RWPE1 (cell line): ENCODE data around the gene DNAJC22.

Source experiments
- CTCF ChIA-PET: fragments of 350-600 bp; sonication (Branson Sonifier 250); formaldehyde crosslinking; extraction: SDS; loops from one replicate; lab custom pipeline; 2021; lab: Yijun Ruan, JAX
- POLR2A ChIA-PET: fragments of 400-600 bp; formaldehyde crosslinking; extraction: SDS; loops from one replicate; lab custom pipeline; 2020; ENCODE audit warnings: antibody characterized with exemption; ENCODE audit not compliant: low non-redundant PET; lab: Yijun Ruan, JAX
- DNase-seq: peaks from one replicate; pipeline ENCODE4 v3.0.0; 2012; ENCODE audit warnings: low spot score
- H3K27ac ChIP-seq: fragments of 450-650 bp; 2 replicates; pipeline ENCODE4 v1.5.1; 2017
- TF ChIP-seq, protein P1 (sequence below): fragments of 450-650 bp; conservative IDR thresholded peaks from 2 replicates; pipeline ENCODE4 v1.5.1; 2017; ENCODE audit warnings: low read depth, mild to moderate bottlenecking

DNAJC22 gene

GRCh38 chr12:49323524-49324097 is 23.1 kb upstream of the DNAJC22 start:
- no peak for DNase-seq
- H3K27ac ChIP-seq = peak overlapping the region; percentile 78
- TF ChIP-seq, protein P1, sequence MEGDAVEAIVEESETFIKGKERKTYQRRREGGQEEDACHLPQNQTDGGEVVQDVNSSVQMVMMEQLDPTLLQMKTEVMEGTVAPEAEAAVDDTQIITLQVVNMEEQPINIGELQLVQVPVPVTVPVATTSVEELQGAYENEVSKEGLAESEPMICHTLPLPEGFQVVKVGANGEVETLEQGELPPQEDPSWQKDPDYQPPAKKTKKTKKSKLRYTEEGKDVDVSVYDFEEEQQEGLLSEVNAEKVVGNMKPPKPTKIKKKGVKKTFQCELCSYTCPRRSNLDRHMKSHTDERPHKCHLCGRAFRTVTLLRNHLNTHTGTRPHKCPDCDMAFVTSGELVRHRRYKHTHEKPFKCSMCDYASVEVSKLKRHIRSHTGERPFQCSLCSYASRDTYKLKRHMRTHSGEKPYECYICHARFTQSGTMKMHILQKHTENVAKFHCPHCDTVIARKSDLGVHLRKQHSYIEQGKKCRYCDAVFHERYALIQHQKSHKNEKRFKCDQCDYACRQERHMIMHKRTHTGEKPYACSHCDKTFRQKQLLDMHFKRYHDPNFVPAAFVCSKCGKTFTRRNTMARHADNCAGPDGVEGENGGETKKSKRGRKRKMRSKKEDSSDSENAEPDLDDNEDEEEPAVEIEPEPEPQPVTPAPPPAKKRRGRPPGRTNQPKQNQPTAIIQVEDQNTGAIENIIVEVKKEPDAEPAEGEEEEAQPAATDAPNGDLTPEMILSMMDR = no peak
- ChIA-PET POLR2A (no interaction called here), CTCF (interaction anchor here (0.6 to 2.0 kb wide), 5 partner anchors 8 to 397 kb away, joined by 3 to 15 read pairs (median 4); no protein-coding TSS in a partner anchor)

DNA sequence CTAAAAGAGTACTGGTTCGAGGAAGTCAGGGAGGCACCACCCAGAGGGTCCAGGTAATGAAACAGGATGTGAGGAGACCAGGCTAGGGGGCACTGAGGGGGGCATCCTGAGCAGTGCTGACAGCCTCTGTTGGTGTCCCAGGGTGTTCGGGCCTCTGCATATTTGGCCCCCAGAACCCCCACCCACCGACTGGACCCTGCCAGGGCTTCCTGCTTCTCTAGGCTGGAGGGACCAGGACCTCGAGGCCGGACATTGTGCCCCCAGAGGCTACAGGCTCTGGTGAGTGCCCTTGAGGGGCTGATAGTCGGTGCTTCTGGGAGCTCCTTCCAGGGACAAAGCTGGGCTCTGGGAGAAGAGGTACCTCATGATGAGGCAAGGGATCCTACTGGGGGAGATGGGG is 21.1 kb upstream of the DNAJC22 start:
- CTCF ChIA-PET = no interaction called here
- peak overlapping the region; percentile 49 for H3K27ac ChIP-seq
- TF ChIP-seq, protein P1 = no peak
- POLR2A ChIA-PET = no interaction called here
- DNase-seq = no peak

- no peak overlapping the region for H3K27ac ChIP-seq
- no peak for DNase-seq
- TF ChIP-seq, protein P1 = no peak
- CTCF ChIA-PET = no interaction called here
- POLR2A ChIA-PET = no interaction called here
These were observed 19.3 kb upstream of the DNAJC22 start for GRCh38 chr12:49327368-49327767.

DNA sequence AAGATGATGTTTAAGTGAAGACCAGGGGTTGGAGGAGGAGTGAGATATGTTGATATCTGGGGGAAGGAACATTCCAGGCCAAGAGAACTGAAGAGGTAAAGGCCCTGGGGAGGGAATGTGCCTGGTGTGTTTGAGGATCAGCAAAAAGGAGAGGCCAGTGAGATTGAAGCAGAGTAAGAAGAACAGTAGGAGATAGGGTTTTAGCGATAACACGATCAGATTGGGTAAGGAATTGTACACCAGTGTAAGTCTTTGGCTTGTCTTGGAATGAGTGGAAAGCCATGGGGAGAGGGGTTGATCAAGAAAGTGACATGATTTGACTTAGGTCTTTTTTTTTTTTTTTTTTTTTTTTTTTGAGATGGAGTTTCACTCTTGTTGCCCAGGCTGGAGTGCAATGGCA is 18.8 kb upstream of the DNAJC22 start:
- TF ChIP-seq, protein P1 = no peak
- no peak overlapping the region for H3K27ac ChIP-seq
- ChIA-PET POLR2A (no interaction called here), CTCF (no interaction called here)
- no peak for DNase-seq

DNA sequence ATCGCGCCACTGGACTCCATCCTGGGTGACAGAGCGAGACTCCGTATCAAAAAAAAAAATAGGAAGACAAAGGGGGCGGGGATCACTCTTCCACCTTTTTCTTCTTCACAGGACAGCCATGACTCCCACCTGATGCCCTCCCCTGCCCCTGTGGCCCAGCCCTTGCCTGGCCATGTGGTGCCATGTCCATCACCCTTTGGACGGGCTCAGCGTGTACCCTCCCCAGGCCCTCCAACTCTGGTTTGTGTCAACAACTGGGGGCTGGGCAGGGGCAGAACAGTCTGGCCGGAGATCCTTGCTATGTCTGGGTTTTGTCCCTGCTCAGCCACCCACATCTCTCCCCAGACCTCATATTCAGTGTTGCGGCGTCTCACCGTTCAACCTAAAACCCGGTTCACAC is 17.9 kb upstream of the DNAJC22 start:
- ChIA-PET POLR2A (no interaction called here), CTCF (interaction anchor here (0.6 to 1.3 kb wide), 2 partner anchors 32 to 155 kb away, joined by 3 read pairs; no protein-coding TSS in a partner anchor)
- H3K27ac ChIP-seq = no peak overlapping the region
- TF ChIP-seq, protein P1 = no peak
- no peak for DNase-seq

DNA sequence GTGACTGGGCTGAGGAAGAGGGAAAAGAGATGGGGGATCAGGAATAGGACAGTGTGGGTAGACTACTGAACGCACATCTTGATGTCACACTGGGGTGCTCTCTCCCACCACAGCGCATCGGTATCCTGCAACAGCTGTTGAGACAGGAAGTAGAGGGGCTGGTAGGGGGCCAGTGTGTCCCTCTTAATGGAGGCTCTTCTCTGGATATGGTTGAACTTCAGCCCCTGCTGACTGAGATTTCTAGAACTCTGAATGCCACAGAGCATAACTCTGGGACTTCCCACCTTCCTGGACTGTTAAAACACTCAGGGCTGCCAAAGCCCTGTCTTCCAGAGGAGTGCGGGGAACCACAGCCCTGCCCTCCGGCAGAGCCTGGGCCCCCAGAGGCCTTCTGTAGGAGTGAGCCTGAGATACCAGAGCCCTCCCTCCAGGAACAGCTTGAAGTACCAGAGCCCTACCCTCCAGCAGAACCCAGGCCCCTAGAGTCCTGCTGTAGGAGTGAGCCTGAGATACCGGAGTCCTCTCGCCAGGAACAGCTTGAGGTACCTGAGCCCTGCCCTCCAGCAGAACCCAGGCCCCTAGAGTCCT is 16.6 kb upstream of the DNAJC22 start:
- CTCF ChIA-PET = interaction anchor here (0.6 to 2.1 kb wide), 3 partner anchors 17 to 183 kb away, joined by 3 to 18 read pairs (median 3); partner anchors contain the start of gene DNAJC22
- POLR2A ChIA-PET = no interaction called here
- DNase-seq = no peak
- peak overlapping the region; percentile 54; the same call in 1 of the 2 replicates for H3K27ac ChIP-seq
- TF ChIP-seq, protein P1 = no peak
